Measurements from ENCODE around the gene GPD2. TPM values are rescaled to one million over a fixed set of nuclear protein-coding genes. Genes with fewer than 3 reads are reported as not detected.

Gene GPD2
- total RNA-seq, 1 donor from 2014 or later = 41.9 TPM

DNA sequence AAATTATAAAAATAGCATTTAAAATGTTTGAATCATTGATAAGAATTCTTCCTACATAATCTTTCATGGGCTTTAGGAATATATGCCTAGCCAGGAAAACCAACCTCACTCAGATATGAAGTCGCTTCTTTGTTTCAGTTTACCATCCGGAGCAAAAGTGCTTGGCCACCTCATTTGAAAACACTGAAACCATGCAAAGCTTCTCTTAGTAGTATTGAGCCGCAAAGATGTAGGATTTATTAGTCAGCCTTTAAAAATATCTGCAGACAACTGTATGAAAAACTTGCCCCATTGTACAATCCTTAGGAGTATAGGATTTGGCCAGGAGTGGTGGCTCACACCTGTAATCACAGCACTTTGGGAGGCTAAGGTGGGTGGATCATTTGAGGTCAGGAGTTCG is 24.3 kb upstream of the GPD2 start:
- intact Hi-C loops (cut with DNase I) = no loop called here
- Histone ChIP-seq H3K9me3 (no peaks in the 10 kb centered on the region), H3K27me3 (no peaks in the 10 kb centered on the region), H3K4me3 (no peak overlapping the region), H3K27ac (no peak overlapping the region), H3K4me1 (no peaks in the 10 kb centered on the region), H3K36me3 (no peaks in the 10 kb centered on the region)
- no peak for TF ChIP-seq CTCF (IDR thresholded peaks at IDR 0.05)
- ATAC-seq = no peak
- DNase-seq = no peak

DNA sequence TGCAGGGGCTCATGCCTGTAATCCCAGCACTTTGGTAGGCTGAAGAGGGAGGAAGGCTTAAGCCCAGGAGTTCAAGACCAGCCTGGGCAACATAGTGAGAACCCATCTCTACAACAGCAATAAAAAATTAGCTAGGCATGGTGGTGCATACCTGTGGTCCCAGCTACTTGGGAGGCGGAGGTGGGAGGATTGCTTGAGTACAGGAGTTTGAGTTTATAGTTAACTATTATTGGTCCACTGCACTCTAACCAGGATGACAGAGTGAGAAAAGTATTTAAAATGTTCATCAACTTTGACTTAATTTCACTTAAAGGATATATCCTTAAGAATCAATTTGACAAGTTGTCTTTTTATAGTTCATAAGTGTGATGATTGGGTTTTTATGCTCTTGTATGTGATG is 14.3 kb upstream of the GPD2 start:
- ATAC-seq (no peak), DNase-seq (no peak)
- H3K27me3 ChIP-seq = no peaks in the 10 kb centered on the region
- no peak for TF ChIP-seq CTCF (IDR thresholded peaks at IDR 0.05)
- no peak overlapping the region for H3K4me3 ChIP-seq
- H3K4me1 ChIP-seq = no peaks in the 10 kb centered on the region
- H3K27ac ChIP-seq = no peak overlapping the region
- no peaks in the 10 kb centered on the region for H3K36me3 ChIP-seq
- H3K9me3 ChIP-seq = no peaks in the 10 kb centered on the region
- intact Hi-C loops (cut with DNase I) = no loop called here

DNA sequence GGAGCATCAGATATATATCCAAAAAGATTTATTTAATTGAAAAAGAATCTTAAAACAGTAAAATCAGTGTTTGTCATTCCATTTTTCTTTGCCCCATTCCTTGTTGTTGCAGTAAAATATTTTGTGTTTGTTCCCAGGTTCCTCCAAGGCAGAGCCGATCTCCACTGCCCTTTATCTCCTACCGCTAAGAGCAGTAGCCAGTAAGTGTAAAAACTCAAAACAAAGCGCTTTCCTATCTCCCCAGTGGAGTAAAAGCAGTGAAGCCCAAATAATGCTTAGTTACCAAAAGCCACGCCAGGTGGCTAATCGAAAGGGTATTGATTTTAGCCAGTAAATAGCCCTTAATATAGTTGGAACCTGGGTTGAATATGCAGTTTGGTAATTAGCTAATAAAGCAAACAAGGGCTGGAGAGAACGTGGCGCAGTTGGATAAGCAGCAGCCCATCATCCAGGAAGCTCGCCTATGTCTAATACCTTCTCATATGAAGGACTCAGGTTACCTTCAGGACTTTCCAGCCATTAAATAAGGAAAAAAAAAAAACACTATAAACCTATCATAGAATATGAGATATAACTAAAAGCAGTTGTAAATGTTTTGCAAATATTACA is 12.4 kb upstream of the GPD2 start:
- intact Hi-C loops (cut with DNase I) = no loop called here
- Histone ChIP-seq H3K36me3 (no peaks in the 10 kb centered on the region), H3K4me1 (no peaks in the 10 kb centered on the region), H3K4me3 (no peak overlapping the region), H3K27me3 (no peaks in the 10 kb centered on the region), H3K27ac (no peak overlapping the region), H3K9me3 (no peaks in the 10 kb centered on the region)
- TF ChIP-seq CTCF (IDR thresholded peaks at IDR 0.05) = no peak
- ATAC-seq = no peak
- DNase-seq = no peak

GRCh38 chr2:156427074-156427473 is 9.1 kb upstream of the GPD2 start:
- no peak overlapping the region for H3K4me3 ChIP-seq
- intact Hi-C loops (cut with DNase I) = no loop called here
- peaks cover 15% of the 10 kb centered on the region for H3K4me1 ChIP-seq
- no peaks in the 10 kb centered on the region for H3K36me3 ChIP-seq
- no peaks in the 10 kb centered on the region for H3K27me3 ChIP-seq
- DNase-seq (no peak), ATAC-seq (no peak)
- no peaks in the 10 kb centered on the region for H3K9me3 ChIP-seq
- no peak for TF ChIP-seq CTCF (IDR thresholded peaks at IDR 0.05)
- H3K27ac ChIP-seq = no peak overlapping the region

DNA sequence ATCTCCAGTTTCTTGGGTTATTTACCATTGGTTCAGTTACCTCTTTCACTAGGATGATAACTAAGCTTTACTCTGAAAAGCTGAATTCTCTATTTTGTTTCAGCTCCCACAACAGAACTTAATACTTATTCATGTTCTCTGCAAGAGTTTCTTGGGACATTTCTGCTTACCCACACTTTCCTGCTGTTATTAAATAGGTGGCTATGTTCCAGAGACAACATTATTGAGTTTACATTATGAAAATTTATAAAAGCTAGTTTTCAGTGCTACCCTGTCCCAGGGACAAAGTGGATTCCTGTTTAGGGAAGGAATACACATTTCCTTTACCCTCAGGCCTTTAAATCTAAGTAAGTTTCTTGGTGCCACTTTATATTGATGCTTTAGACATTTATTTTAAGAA is 7.0 kb upstream of the GPD2 start:
- Histone ChIP-seq H3K36me3 (no peaks in the 10 kb centered on the region), H3K27me3 (no peaks in the 10 kb centered on the region), H3K4me3 (no peak overlapping the region), H3K9me3 (no peaks in the 10 kb centered on the region), H3K4me1 (peaks cover 15% of the 10 kb centered on the region), H3K27ac (peak overlapping the region; percentile 8)
- intact Hi-C loops (cut with DNase I) = no loop called here
- no peak for DNase-seq
- ATAC-seq = no peak
- TF ChIP-seq CTCF (IDR thresholded peaks at IDR 0.05) = no peak

Measured in upper lobe of right lung (tissue), 1 donor.